Duodenal mucosa (tissue), 2 donors: ENCODE measurements around the gene CCDC30.

Source experiments
- H3K27ac ChIP-seq: one replicate; pipeline ENCODE4 v1.7.0; 2013; ENCODE audit warnings: low read depth, low read length
- H3K27me3 ChIP-seq, 2 donors: one replicate each; pipeline ENCODE4 v1.7.0; 2013; ENCODE audit warnings: low read length in 2 of 2, control low read depth in 1 of 2; ENCODE audit not compliant: insufficient read depth in 2 of 2, control insufficient read depth in 1 of 2
- H3K36me3 ChIP-seq, 2 donors: one replicate each; pipeline ENCODE4 v1.7.0; 2013; ENCODE audit warnings: low read length in 2 of 2, control low read depth in 1 of 2; ENCODE audit not compliant: insufficient read depth in 2 of 2, control insufficient read depth in 1 of 2
- H3K4me1 ChIP-seq, 2 donors: one replicate each; pipeline ENCODE4 v1.7.0; 2013; ENCODE audit warnings: low read length in 2 of 2, control low read depth in 1 of 2; ENCODE audit not compliant: insufficient read depth in 2 of 2, control insufficient read depth in 1 of 2
- H3K4me3 ChIP-seq, 2 donors: one replicate each; pipeline ENCODE4 v1.7.0; 2013; ENCODE audit warnings: low read length in 2 of 2, low read depth in 1 of 2
- H3K9ac ChIP-seq, 2 donors: one replicate each; pipeline ENCODE4 v1.7.0; 2013; ENCODE audit warnings: low read length in 2 of 2, low read depth in 1 of 2
- H3K9me3 ChIP-seq, 2 donors: one replicate each; pipeline ENCODE4 v1.7.0; 2013; ENCODE audit warnings: low read length in 2 of 2, control low read depth in 1 of 2; ENCODE audit not compliant: control insufficient read depth in 1 of 2

The CCDC30 gene

DNA sequence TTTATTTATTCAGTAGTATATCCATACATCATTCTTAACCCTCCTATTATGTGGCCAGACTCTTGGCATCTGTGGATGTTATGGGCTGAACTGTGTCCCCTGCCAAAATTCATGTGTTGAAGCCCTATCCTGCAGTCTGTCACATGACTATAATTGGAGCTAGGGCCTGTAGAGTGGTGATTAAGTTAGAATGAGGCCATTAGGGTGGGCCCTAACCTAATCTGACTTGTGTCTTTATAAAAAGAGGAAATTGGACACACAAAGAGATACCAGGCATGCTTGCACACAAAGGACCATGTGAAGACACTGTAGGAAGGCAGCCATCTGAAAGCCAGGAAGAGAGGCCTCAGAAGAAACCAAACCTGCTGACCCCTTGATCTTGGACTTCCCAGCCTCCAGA lies 13.8 kb upstream of the CCDC30 start:
- H3K9me3 ChIP-seq, result no peaks in the 10 kb centered on the region
- H3K4me1 ChIP-seq, result no peaks in the 10 kb centered on the region
- H3K9ac ChIP-seq, result no peak overlapping the region
- no peaks in the 10 kb centered on the region for H3K27me3 ChIP-seq
- H3K27ac ChIP-seq, result no peak overlapping the region
- H3K36me3 ChIP-seq, result no peaks in the 10 kb centered on the region
- H3K4me3 ChIP-seq, result no peak overlapping the region

DNA sequence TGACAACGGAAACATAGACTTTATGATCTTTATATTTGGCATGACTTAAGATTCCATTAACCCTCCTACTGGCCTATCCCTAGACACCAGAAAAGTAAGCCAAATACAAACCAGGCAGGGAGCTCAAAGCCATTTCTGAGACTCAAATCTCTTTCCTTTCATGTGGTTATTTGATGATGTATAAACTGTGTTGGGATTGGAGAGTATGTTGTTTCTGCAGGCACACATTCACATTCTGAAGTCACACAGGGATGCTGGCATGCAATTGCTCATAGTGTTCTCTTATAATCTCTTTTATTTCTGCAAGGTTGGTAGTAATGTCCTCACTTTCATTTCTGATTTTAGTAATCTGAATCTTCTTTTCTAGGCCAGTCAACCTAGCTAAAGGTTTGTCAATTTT lies 13.0 kb upstream of the CCDC30 start:
- Histone ChIP-seq H3K27ac (no peak overlapping the region), H3K4me3 (no peak overlapping the region), H3K27me3 (no peaks in the 10 kb centered on the region), H3K4me1 (no peaks in the 10 kb centered on the region), H3K9ac (no peak overlapping the region), H3K36me3 (no peaks in the 10 kb centered on the region), H3K9me3 (no peaks in the 10 kb centered on the region)

- Histone ChIP-seq H3K4me3 (no peak overlapping the region), H3K4me1 (peaks cover 17 to 20% of the 10 kb centered on the region in 2 donors), H3K9me3 (no peaks in the 10 kb centered on the region), H3K36me3 (no peaks in the 10 kb centered on the region), H3K9ac (no peak overlapping the region), H3K27me3 (no peaks in the 10 kb centered on the region), H3K27ac (no peak overlapping the region)
Measured at GRCh38 chr1:42453386-42453785, 9.7 kb upstream of the CCDC30 start.

GRCh38 chr1:42454403-42454802 lies 8.7 kb upstream of the CCDC30 start:
- Histone ChIP-seq H3K9ac (no peak overlapping the region), H3K4me3 (no peak overlapping the region), H3K27ac (no peak overlapping the region), H3K36me3 (peaks cover under 1 to 7% of the 10 kb centered on the region in 2 donors), H3K4me1 (peaks cover 18 to 20% of the 10 kb centered on the region in 2 donors), H3K9me3 (no peaks in the 10 kb centered on the region), H3K27me3 (no peaks in the 10 kb centered on the region)

DNA sequence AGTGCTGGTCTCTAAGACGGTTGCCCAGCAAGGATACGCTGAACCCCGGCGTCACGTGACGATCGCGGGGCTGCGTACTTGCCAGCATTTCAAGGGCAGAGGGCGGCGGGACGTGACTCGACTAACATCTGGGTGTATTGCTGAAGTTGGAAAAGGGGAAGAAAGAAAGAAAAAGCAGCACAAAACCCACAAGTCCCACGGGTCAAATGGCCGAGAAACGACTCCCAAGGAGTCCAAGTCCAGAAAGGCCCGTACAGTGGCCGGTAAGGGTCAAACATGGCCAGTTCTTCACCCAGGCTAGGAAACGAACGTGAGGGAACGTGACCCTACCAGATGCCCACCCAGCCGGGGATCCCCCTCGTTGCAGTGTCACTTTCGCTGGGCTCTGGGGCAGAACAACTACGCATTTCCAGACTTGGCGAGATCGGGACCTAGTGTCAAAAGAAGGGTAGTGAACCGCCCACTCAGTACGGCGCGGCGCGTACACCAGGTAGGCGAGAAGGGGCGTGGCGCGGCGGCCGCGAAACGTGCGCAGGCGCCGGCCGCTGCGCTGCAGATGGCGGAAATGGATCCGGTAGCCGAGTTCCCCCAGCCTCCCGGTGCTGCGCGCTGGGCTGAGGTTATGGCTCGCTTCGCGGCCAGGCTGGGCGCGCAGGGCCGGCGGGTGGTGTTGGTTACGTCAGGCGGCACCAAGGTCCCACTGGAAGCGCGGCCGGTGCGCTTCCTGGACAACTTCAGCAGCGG lies 6.9 kb upstream of the CCDC30 start, which contains the start of the genes PPCS and ZMYND12:
Gene PPCS, plus strand, starts transcription at position 534 of the 744 bp plus-strand sequence. Its CDS starts 23 bp downstream, at position 557.
Gene ZMYND12, minus strand, starts transcription at position 13 of the 744 bp plus-strand sequence. CDS start 25 bp downstream, outside the sequence.
- Histone ChIP-seq H3K9me3 (no peaks in the 10 kb centered on the region), H3K27ac (peak within 1 kb of the TSS; percentile 80), H3K4me3 (peak within 1 kb of the TSS; percentile 88 to 91), H3K36me3 (peaks cover 6 to 17% of the 10 kb centered on the region in 2 donors), H3K9ac (peak within 1 kb of the TSS; percentile 68 to 99), H3K27me3 (no peaks in the 10 kb centered on the region), H3K4me1 (peaks cover 18 to 20% of the 10 kb centered on the region in 2 donors)

DNA sequence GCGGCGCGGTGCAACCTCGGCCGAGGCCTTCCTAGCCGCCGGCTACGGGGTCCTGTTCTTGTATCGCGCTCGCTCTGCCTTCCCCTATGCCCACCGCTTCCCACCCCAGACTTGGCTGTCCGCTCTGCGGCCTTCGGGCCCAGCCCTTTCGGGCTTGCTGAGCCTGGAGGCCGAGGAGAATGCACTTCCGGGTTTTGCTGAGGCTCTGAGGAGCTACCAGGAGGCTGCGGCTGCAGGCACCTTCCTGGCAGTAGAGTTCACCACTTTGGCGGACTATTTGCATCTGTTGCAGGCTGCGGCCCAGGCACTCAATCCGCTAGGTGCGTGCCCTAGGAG lies 6.4 kb upstream of the CCDC30 start:
- no peaks in the 10 kb centered on the region for H3K9me3 ChIP-seq
- H3K36me3 ChIP-seq, result peaks cover 6 to 17% of the 10 kb centered on the region in 2 donors
- peak overlapping the region; percentile 88 to 91 for H3K4me3 ChIP-seq
- H3K27me3 ChIP-seq, result no peaks in the 10 kb centered on the region
- peak overlapping the region; percentile 68 to 99 for H3K9ac ChIP-seq
- peak overlapping the region; percentile 80 for H3K27ac ChIP-seq
- H3K4me1 ChIP-seq, result peaks cover 18 to 20% of the 10 kb centered on the region in 2 donors

DNA sequence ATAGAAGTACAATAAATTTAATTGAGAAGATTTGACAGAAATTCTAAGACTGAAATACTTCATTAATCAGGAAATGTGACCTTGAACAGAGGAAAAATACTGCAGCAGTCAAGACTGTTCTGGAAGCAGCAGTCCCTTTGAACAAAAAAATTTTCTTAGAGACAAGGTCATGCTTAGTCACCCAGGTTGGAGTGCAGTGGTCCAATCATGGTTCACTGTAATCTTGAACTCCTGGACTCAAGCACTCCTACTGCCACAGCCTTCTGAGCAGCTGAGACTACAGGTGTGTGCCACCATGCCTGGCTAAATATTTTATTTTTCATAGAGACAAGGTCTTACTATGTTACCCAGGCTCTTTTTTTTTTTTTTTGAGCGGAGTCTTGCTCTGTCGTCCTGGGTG lies 1.9 kb upstream of the CCDC30 start:
- peaks cover 27 to 28% of the 10 kb centered on the region in 2 donors for H3K4me1 ChIP-seq
- no peak overlapping the region for H3K9ac ChIP-seq
- H3K9me3 ChIP-seq, result no peaks in the 10 kb centered on the region
- H3K4me3 ChIP-seq, result no peak overlapping the region
- peaks cover 6 to 17% of the 10 kb centered on the region in 2 donors for H3K36me3 ChIP-seq
- no peaks in the 10 kb centered on the region for H3K27me3 ChIP-seq
- H3K27ac ChIP-seq, result no peak overlapping the region

DNA sequence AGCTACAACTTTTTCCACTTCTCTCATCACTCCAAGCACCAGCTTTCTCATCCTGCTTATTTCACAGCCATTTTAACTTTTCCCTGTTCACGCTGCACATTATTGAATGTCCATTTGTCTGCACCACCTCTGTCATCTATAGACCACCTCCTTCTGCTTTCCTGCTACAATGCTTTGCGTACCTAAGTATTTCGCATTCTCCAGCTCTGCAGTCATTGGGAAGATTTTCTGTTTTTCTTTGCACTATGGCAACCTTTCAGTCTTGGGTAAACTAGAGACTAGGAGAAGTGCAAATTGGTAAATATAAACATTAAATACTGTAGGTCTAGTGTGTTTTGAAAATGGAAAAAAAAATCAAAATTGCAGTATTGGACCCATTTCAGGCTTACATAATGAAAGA lies 835 bp downstream of the CCDC30 start:
- Histone ChIP-seq H3K27ac (no peak overlapping the region), H3K9me3 (no peaks in the 10 kb centered on the region), H3K9ac (no peak overlapping the region), H3K36me3 (peaks cover 6 to 15% of the 10 kb centered on the region in 2 donors), H3K27me3 (no peaks in the 10 kb centered on the region), H3K4me3 (peak overlapping the region; percentile 77 to 80), H3K4me1 (peaks cover 12 to 13% of the 10 kb centered on the region in 2 donors)

- Histone ChIP-seq H3K27ac (no peak overlapping the region), H3K4me3 (no peak overlapping the region), H3K27me3 (no peaks in the 10 kb centered on the region), H3K9me3 (no peaks in the 10 kb centered on the region), H3K4me1 (peaks cover 12 to 13% of the 10 kb centered on the region in 2 donors), H3K36me3 (no peaks in the 10 kb centered on the region), H3K9ac (no peak overlapping the region)
Measured at GRCh38 chr1:42466030-42466429, 2.9 kb downstream of the CCDC30 start.

DNA sequence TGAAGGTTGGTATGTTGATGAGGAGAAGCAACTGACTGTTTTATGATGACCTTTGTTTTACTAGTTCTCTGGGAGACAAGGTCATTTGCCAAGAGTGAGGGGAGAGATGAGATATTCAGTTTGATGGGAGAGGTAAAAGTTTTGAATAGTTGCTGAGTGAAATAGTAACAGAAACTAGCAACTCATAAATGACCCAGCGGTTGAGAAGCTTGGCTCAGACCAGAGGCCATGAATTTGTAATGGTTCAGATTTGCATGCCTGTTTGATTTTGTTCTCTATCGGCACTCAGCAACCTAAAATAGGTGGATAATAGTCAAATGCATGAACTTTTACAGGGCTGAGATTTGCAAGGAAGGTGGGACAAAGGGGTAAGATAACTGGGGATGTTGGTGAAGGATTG lies 6.6 kb downstream of the CCDC30 start:
- H3K4me3 ChIP-seq, result no peak overlapping the region
- H3K9ac ChIP-seq, result no peak overlapping the region
- no peaks in the 10 kb centered on the region for H3K36me3 ChIP-seq
- H3K4me1 ChIP-seq, result no peaks in the 10 kb centered on the region
- H3K27me3 ChIP-seq, result no peaks in the 10 kb centered on the region
- no peaks in the 10 kb centered on the region for H3K9me3 ChIP-seq
- H3K27ac ChIP-seq, result no peak overlapping the region
